Measurements from ENCODE around the gene SLC44A3. TPM values are rescaled to one million over a fixed set of nuclear protein-coding genes. Genes with fewer than 3 reads are reported as not detected.

The SLC44A3 gene
- total RNA-seq, 1 donor from 2014 or later, result 0.77 TPM

DNA sequence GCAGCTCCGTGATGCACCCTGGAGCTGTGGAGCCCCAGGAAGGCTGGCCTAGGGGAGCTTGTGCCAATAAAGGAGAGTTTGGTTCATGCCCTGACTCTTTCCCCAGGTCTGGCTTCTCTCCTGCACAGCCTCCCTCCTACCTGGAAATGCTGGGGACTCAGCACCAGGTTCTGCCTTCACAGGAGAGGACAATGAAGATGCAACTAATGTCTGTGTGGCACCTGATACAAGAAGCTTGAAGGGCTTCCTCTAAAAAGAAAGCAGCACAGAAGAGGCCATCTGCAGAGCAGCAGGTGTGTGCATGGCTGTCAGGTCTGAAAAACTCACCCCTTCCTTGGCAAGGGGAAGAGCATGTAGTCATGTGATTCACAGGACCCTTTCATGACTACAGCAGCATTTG lies 43.7 kb upstream of the SLC44A3 start:
- Mint-ChIP-seq H3K27me3 (ENCODE audit: low read depth) (no peaks in the 10 kb centered on the region), H3K9me3 (peaks cover 2% of the 10 kb centered on the region), H3K27ac (ENCODE audit: unreplicated experiment) (no peak overlapping the region), H3K4me1 (peaks cover 12% of the 10 kb centered on the region), H3K36me3 (ENCODE audit: low read depth) (no peaks in the 10 kb centered on the region), H3K4me3 (no peak overlapping the region)
- DNase-seq (ENCODE audit: low read depth, low spot score), result no peak
- no peak for TF ChIP-seq CTCF (conservative IDR thresholded peaks at IDR 0.05)

- Mint-ChIP-seq H3K4me3 (no peak overlapping the region), H3K36me3 (ENCODE audit: low read depth) (no peaks in the 10 kb centered on the region), H3K9me3 (peaks cover 2% of the 10 kb centered on the region), H3K27me3 (ENCODE audit: low read depth) (no peaks in the 10 kb centered on the region), H3K27ac (ENCODE audit: unreplicated experiment) (no peak overlapping the region), H3K4me1 (peaks cover 12% of the 10 kb centered on the region)
- no peak for TF ChIP-seq CTCF (conservative IDR thresholded peaks at IDR 0.05)
- DNase-seq (ENCODE audit: low read depth, low spot score), result no peak
Measured at GRCh38 chr1:94777281-94777680, 42.9 kb upstream of the SLC44A3 start.

GRCh38 chr1:94778808-94779207 lies 41.3 kb upstream of the SLC44A3 start:
- H3K36me3 Mint-ChIP-seq (ENCODE audit: low read depth), result no peaks in the 10 kb centered on the region
- peaks cover 2% of the 10 kb centered on the region for H3K9me3 Mint-ChIP-seq
- no peak overlapping the region for H3K4me3 Mint-ChIP-seq
- no peak for TF ChIP-seq CTCF (conservative IDR thresholded peaks at IDR 0.05)
- H3K27me3 Mint-ChIP-seq (ENCODE audit: low read depth), result no peaks in the 10 kb centered on the region
- H3K27ac Mint-ChIP-seq (ENCODE audit: unreplicated experiment), result no peak overlapping the region
- DNase-seq (ENCODE audit: low read depth, low spot score), result no peak
- peaks cover 14% of the 10 kb centered on the region for H3K4me1 Mint-ChIP-seq

DNA sequence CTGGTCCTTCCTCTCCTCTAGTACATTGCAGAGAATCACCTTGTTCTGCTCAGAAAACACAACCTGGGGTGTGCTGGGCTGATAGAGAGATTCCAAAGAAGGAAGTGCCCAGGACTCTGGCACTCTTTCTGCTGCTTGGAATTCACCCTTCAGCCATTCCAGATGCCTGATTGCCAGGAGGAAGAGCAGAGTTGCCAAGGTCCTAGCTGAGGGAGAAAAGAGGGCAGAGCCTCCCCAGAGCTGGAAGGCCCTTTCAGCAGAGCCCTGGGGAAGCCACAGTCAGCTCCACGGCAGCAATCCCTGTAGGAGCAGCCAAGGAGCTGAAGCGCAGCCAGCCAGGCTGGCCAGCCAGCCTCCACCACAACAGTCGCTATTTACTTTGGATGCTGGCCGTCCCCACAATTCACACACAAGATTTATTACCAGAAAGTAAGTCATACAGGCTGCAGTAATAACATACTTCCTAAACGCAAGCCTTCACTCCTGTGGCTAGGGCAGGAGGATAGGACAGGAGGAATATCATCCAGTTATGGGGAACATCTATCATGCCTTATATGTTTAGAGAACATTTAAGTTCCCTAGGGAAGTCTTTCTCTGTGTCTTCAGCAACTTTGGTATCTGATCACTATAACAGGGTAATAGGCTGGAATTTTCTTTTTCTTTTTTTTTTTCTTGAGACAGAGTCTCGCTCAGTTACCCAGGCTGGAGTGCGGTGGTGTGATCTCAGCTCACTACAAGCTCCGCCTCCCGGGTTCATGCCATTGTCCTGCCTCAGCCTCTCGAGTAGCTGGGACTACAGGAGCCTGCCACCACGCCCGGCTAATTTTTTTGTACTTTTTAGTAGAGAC lies 36.6 kb upstream of the SLC44A3 start:
- no peak overlapping the region for H3K27ac Mint-ChIP-seq (ENCODE audit: unreplicated experiment)

DNA sequence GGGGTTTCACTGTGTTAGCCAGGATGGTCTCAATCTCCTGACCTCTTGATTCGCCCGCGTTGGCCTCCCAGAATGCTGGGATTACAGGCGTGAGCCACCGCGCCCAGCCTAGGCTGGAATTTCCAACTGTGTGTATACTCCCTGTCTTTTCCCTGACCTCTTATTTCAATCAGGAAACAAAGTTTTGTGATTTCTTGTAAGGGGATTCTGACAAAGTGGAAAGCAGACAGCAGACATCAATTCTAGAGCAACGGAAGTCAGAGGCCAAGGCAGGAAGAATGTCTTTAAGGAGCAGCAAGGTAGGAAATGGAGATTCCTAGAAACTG lies 36.0 kb upstream of the SLC44A3 start:
- H3K4me3 Mint-ChIP-seq, result no peak overlapping the region
- H3K4me1 Mint-ChIP-seq, result peaks cover 4% of the 10 kb centered on the region
- no peaks in the 10 kb centered on the region for H3K27me3 Mint-ChIP-seq (ENCODE audit: low read depth)
- H3K36me3 Mint-ChIP-seq (ENCODE audit: low read depth), result no peaks in the 10 kb centered on the region
- no peak overlapping the region for H3K27ac Mint-ChIP-seq (ENCODE audit: unreplicated experiment)
- DNase-seq (ENCODE audit: low read depth, low spot score), result no peak
- H3K9me3 Mint-ChIP-seq, result no peaks in the 10 kb centered on the region
- TF ChIP-seq CTCF (conservative IDR thresholded peaks at IDR 0.05), result no peak

More for the DNA sequence above, 36.6 kb upstream of the SLC44A3 start:
- no peak for TF ChIP-seq CTCF (conservative IDR thresholded peaks at IDR 0.05)
- DNase-seq (ENCODE audit: low read depth, low spot score), result no peak
- H3K36me3 Mint-ChIP-seq (ENCODE audit: low read depth), result no peaks in the 10 kb centered on the region
- no peaks in the 10 kb centered on the region for H3K9me3 Mint-ChIP-seq
- H3K4me1 Mint-ChIP-seq, result peaks cover 4% of the 10 kb centered on the region
- H3K27me3 Mint-ChIP-seq (ENCODE audit: low read depth), result no peaks in the 10 kb centered on the region
- no peak overlapping the region for H3K4me3 Mint-ChIP-seq
